SK-N-SH (cell line): ENCODE data around the gene ETF1.

Source experiments
- CHD2 ChIP-seq: fragments of 150-350 bp; IDR thresholded peaks from 2 replicates; pipeline ENCODE4 v1.6.1; 2018; ENCODE audit warnings: low read length; ENCODE audit not compliant: partially characterized antibody
- CTCF ChIP-seq: fragments of 200-600 bp; sonication (generic); IDR thresholded peaks from 2 replicates; pipeline ENCODE4 v1.6.1; 2017; ENCODE audit warnings: antibody characterized with exemption, mild to moderate bottlenecking, moderate library complexity
- EP300 ChIP-seq, 2 experiments: IDR thresholded peaks; 2 replicates each; pipeline versions ENCODE4 v1.4.0 to v1.6.1; 2012; ENCODE audit warnings: borderline replicate concordance in 1 of 2, low read depth in 1 of 2, low read length in 1 of 2
- GABPA ChIP-seq: IDR thresholded peaks from 2 replicates; pipeline ENCODE4 v1.4.0; 2012; ENCODE audit warnings: low read depth, mild to moderate bottlenecking
- MXI1 ChIP-seq: IDR thresholded peaks from 2 replicates; pipeline ENCODE4 v1.6.1; 2012; ENCODE audit warnings: mild to moderate bottlenecking, low read depth, low read length, improper control_type of control experiment
- POLR2AphosphoS5 ChIP-seq: IDR thresholded peaks from 2 replicates; pipeline ENCODE4 v1.6.1; 2012; ENCODE audit warnings: low read depth, low read length
- RFX5 ChIP-seq: IDR thresholded peaks from 2 replicates; pipeline ENCODE4 v1.6.1; 2012; ENCODE audit warnings: mild to moderate bottlenecking, improper control_type of control experiment, low read length
- SMC3 ChIP-seq: IDR thresholded peaks from 2 replicates; pipeline ENCODE4 v1.6.1; 2012; ENCODE audit warnings: low read depth, low read length, improper control_type of control experiment
- TCF12 ChIP-seq: IDR thresholded peaks from 2 replicates; pipeline ENCODE4 v1.4.0; 2012

- no peak for TF ChIP-seq CTCF
- no peak for TF ChIP-seq CHD2
- no peak for TF ChIP-seq SMC3
- TF ChIP-seq EP300 (IDR thresholded peaks at IDR 0.05; ENCODE audit: borderline replicate concordance in 1 of 2, low read depth in 1 of 2, low read length in 1 of 2) = no peak
- TF ChIP-seq POLR2AphosphoS5 = no peak
- no peak for TF ChIP-seq RFX5
- no peak for TF ChIP-seq GABPA
- no peak for TF ChIP-seq MXI1
- no peak for TF ChIP-seq TCF12
These were observed 37.0 kb upstream of the ETF1 start for GRCh38 chr5:138580001-138580400.
